Testis (tissue), 3 donors: ENCODE data around the gene CDKN2AIP. TPM values are rescaled to one million over a fixed set of nuclear protein-coding genes. Genes with fewer than 3 reads are reported as not detected.
"Not testable (repeated sequence)": the region's sequence is repeated elsewhere in the genome, so short reads cannot be mapped to it uniquely, and the experiment has no call there.

Experiments
- DNase-seq: peaks from one replicate; pipeline ENCODE4 v3.0.0-alpha.2; 2019
- H3K27ac ChIP-seq, 2 donors: fragments of 200-600 bp; sonication (generic); one replicate each; pipeline ENCODE4 v1.5.1; 2019
- H3K27me3 ChIP-seq: fragments of 200-600 bp; sonication (generic); one replicate; pipeline ENCODE4 v1.5.1; 2019
- H3K36me3 ChIP-seq: fragments of 200-600 bp; sonication (generic); one replicate; pipeline ENCODE4 v1.5.1; 2017; ENCODE audit warnings: low read depth; ENCODE audit errors: missing control alignments
- H3K4me1 ChIP-seq: fragments of 200-600 bp; sonication (generic); one replicate; pipeline ENCODE4 v1.5.1; 2019
- H3K4me3 ChIP-seq, 2 donors: fragments of 200-600 bp; sonication (generic); one replicate each; pipeline ENCODE4 v1.5.1; 2017 to 2019
- H3K9me3 ChIP-seq: fragments of 200-600 bp; sonication (generic); one replicate; pipeline ENCODE4 v1.5.1; 2017
- CTCF ChIP-seq, 3 experiments: fragments of 450-650 bp in 2 of 3; fragments of 200-600 bp in 1 of 3; sonication (generic) in 1 of 3; IDR thresholded peaks; one replicate each; pipeline ENCODE4 v1.5.1; 2016 to 2019; ENCODE audit warnings: antibody characterized with exemption in 3 of 3, mild to moderate bottlenecking in 2 of 3, moderate library complexity in 1 of 3
- POLR2A ChIP-seq: fragments of 450-650 bp; IDR thresholded peaks from one replicate; pipeline ENCODE4 v1.6.1; 2017; ENCODE audit warnings: antibody characterized with exemption, mild to moderate bottlenecking, moderate library complexity
- WGBS, 2 donors: methylation state at CpG; one replicate each; pipeline ENCODE4 v1.1.5; 2018; 5-methylcytosine and 5-hydroxymethylcytosine counted together
- intact Hi-C: fragments of 100-400 bp; cut with DNase I; formaldehyde crosslinking; loops from one replicate; pipeline ENCODE4 v1.15.1; 2023; ENCODE audit warnings: low total_unique reads
- polyA plus RNA-seq: library from polyadenylated mRNA; stranded (reverse); fragments of 350-450 nt; fragmentation: Illumina TruSeq; extraction: RNeasy Lipid Tissue Mini Kit (QIAGEN cat#74804); gene quantifications from one replicate; pipeline ENCODE4 v1.2.3, GENCODE V29; 2014; ENCODE audit warnings: low read depth, low replicate concordance; ENCODE audit not compliant: insufficient read depth
- total RNA-seq, 2 donors: library from RNA; depleted of rRNA; stranded (reverse); fragments of >200 nt; gene quantifications; one replicate each; pipeline ENCODE4 v1.2.3, GENCODE V29; 2016

CDKN2AIP gene
- total and polyA plus RNA-seq, 3 donors from 2014 or later: 32.7 to 38.7 (median 37.4) TPM

GRCh38 chr4:183449193-183449882 is 4.9 kb downstream of the CDKN2AIP start:
- TF ChIP-seq CTCF (IDR thresholded peaks at IDR 0.05): no peak
- Histone ChIP-seq H3K4me3 (no peak overlapping the region), H3K27me3 (no peaks in the 10 kb centered on the region), H3K9me3 (no peaks in the 10 kb centered on the region), H3K4me1 (peaks cover 5% of the 10 kb centered on the region), H3K27ac (no peak overlapping the region), H3K36me3 (no peaks in the 10 kb centered on the region)
- no peak for DNase-seq
- intact Hi-C loops: no loop called here
- 85 to 88% methylated on average over 5 of the region's 5 CpGs for WGBS, 2 donors

- H3K36me3 ChIP-seq: no peaks in the 10 kb centered on the region
- TF ChIP-seq CTCF (IDR thresholded peaks at IDR 0.05) (no peak), POLR2A (no peak)
- intact Hi-C loops: no loop called here
Observed at GRCh38 chr4:183450108-183450507, 5.7 kb downstream of the CDKN2AIP start.

GRCh38 chr4:183455431-183456195 is 11.2 kb downstream of the CDKN2AIP start:
- H3K9me3 ChIP-seq: no peaks in the 10 kb centered on the region
- intact Hi-C loops: no loop called here
- H3K4me1 ChIP-seq: no peaks in the 10 kb centered on the region
- no peak for TF ChIP-seq CTCF (IDR thresholded peaks at IDR 0.05)
- TF ChIP-seq POLR2A: no peak
- no peaks in the 10 kb centered on the region for H3K36me3 ChIP-seq
- no peaks in the 10 kb centered on the region for H3K27me3 ChIP-seq
- WGBS, 2 donors: 85 to 88% methylated on average over 7 of the region's 7 CpGs
- no peak for DNase-seq
- H3K27ac ChIP-seq: no peak overlapping the region
- no peak overlapping the region for H3K4me3 ChIP-seq

More at GRCh38 chr4:183450108-183450507, 5.7 kb downstream of the CDKN2AIP start:
- no peak for DNase-seq
- Histone ChIP-seq H3K27me3 (no peaks in the 10 kb centered on the region), H3K27ac (no peak overlapping the region), H3K4me3 (no peak overlapping the region), H3K4me1 (peaks cover 5% of the 10 kb centered on the region), H3K9me3 (no peaks in the 10 kb centered on the region)
- WGBS, 2 donors: 91 to 97% methylated on average over 1 of the region's 1 CpG

DNA sequence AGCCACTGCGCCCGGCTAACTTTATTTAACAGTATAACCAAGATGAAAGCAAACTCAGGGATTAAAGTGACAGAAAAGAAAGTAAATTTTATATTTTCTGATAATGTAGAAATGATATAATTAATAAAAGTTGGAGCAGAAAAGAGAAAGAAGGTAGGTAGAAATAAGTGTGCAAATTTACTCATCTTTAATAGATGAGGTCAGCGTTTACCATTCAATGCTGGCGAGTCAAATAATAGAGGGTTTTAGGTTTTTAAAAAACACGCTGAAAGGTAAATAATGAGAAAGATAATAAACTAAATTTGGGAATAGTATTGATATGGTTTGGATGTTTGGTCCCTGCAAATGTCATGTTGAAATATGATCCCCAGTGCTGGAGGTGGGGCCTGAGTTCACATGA is 13.6 kb downstream of the CDKN2AIP start:
- no peaks in the 10 kb centered on the region for H3K4me1 ChIP-seq
- H3K36me3 ChIP-seq: no peaks in the 10 kb centered on the region
- TF ChIP-seq POLR2A: no peak
- TF ChIP-seq CTCF (IDR thresholded peaks at IDR 0.05): no peak
- intact Hi-C loops: no loop called here
- H3K27me3 ChIP-seq: no peaks in the 10 kb centered on the region
- WGBS, 2 donors: 68 to 75% methylated on average over 5 of the region's 5 CpGs
- no peak for DNase-seq
- H3K27ac ChIP-seq: no peak overlapping the region
- no peak overlapping the region for H3K4me3 ChIP-seq
- no peaks in the 10 kb centered on the region for H3K9me3 ChIP-seq

- H3K4me3 ChIP-seq, H3K27ac ChIP-seq, DNase-seq, H3K27me3 ChIP-seq, intact Hi-C loops, H3K9me3 ChIP-seq, H3K36me3 ChIP-seq, H3K4me1 ChIP-seq: not testable (repeated sequence)
- 74% methylated on average over 5 to 11 of the region's 11 CpGs for WGBS, 2 donors
Observed at GRCh38 chr4:183463903-183464619, 19.6 kb downstream of the CDKN2AIP start.

DNA sequence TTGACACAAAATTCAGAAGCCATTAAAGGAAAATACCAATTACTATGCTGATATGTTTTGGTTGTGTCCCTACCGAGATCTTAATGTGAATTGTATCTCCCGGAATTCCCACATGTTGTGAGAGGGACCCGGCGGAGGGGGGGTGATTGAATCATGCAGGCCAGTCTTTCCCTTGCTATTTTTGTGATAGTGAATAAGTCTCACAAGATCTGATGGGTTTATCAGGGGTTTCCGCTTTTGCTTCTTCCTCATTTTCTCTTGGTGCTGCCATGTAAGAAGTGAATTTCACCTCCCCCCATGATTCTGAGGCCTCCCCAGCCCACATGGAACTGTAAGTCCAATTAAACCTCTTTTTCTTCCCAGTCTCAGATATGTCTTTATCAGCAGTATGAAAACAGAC is 21.4 kb downstream of the CDKN2AIP start:
- H3K36me3 ChIP-seq, H3K27ac ChIP-seq, DNase-seq, H3K4me1 ChIP-seq, H3K4me3 ChIP-seq, H3K27me3 ChIP-seq, H3K9me3 ChIP-seq, intact Hi-C loops: not testable (repeated sequence)
- 54 to 55% methylated on average over 5 of the region's 5 CpGs for WGBS, 2 donors
